GM23338 (cell line): ENCODE results near the gene CCDC197. TPM values are rescaled to one million over a fixed set of nuclear protein-coding genes. Genes with fewer than 3 reads are reported as not detected.

ENCODE experiments used
- ATAC-seq: fragments of 200-7000 bp; cut with Tn5 transposase; 3 replicates; pipeline ENCODE4 v1.9.1; 2020
- DNase-seq: peaks from one replicate; pipeline ENCODE4 v3.0.0-alpha.2; 2015; ENCODE audit warnings: low spot score
- H2AFZ ChIP-seq: fragments of 200-600 bp; sonication (generic); 2 replicates; pipeline ENCODE4 v1.8.0; 2016; ENCODE audit warnings: antibody characterized with exemption, mild to moderate bottlenecking, moderate library complexity
- H3F3A ChIP-seq: fragments of 200-600 bp; sonication (generic); replicated peaks from 2 replicates; pipeline ENCODE4 v1.8.0; 2017; ENCODE audit warnings: antibody characterized with exemption, mixed run types, low read depth
- H3K27ac ChIP-seq: fragments of 200-600 bp; sonication (generic); 2 replicates; pipeline ENCODE4 v1.6.1; 2016; ENCODE audit warnings: low read depth
- H3K27me3 ChIP-seq: fragments of 200-600 bp; sonication (generic); 2 replicates; pipeline ENCODE4 v1.8.0; 2016; ENCODE audit warnings: mild to moderate bottlenecking, mixed run types, moderate library complexity; ENCODE audit not compliant: insufficient read depth
- H3K36me3 ChIP-seq: fragments of 200-600 bp; sonication (generic); 2 replicates; pipeline ENCODE4 v1.8.0; 2016; ENCODE audit warnings: mild to moderate bottlenecking; ENCODE audit not compliant: insufficient read depth
- H3K4me1 ChIP-seq: fragments of 200-600 bp; sonication (generic); 2 replicates; pipeline ENCODE4 v1.8.0; 2016; ENCODE audit warnings: mild to moderate bottlenecking, moderate library complexity; ENCODE audit not compliant: insufficient read depth
- H3K4me2 ChIP-seq: fragments of 200-600 bp; sonication (generic); 2 replicates; pipeline ENCODE4 v1.7.1; 2017; ENCODE audit warnings: mixed run types
- H3K4me3 ChIP-seq: fragments of 200-600 bp; sonication (generic); 2 replicates; pipeline ENCODE4 v1.6.1; 2016; ENCODE audit warnings: mixed run types
- H3K79me2 ChIP-seq: fragments of 200-600 bp; sonication (generic); replicated peaks from 2 replicates; pipeline ENCODE4 v1.8.0; 2017; ENCODE audit warnings: mild to moderate bottlenecking; ENCODE audit not compliant: insufficient read depth
- H3K9me2 ChIP-seq: fragments of 200-600 bp; sonication (generic); 2 replicates; pipeline ENCODE4 v1.8.0; 2017; ENCODE audit not compliant: insufficient read depth
- H4K20me1 ChIP-seq: fragments of 200-600 bp; sonication (generic); replicated peaks from 2 replicates; pipeline ENCODE4 v1.8.0; 2017; ENCODE audit warnings: mild to moderate bottlenecking; ENCODE audit not compliant: insufficient read depth
- H3K27ac Mint-ChIP-seq: 2 replicates; pipeline ENCODE4 v1.8.0; 2020; ENCODE audit warnings: inconsistent platforms, mild to moderate bottlenecking, moderate library complexity, mixed read lengths
- H3K27me3 Mint-ChIP-seq: 3 replicates; pipeline ENCODE4 v1.8.0; 2022; ENCODE audit warnings: low read depth, mild to moderate bottlenecking, moderate library complexity, mixed read lengths, inconsistent platforms; ENCODE audit not compliant: insufficient read depth, poor library complexity
- H3K36me3 Mint-ChIP-seq: 3 replicates; pipeline ENCODE4 v1.8.0; 2021; ENCODE audit warnings: low read depth, mild to moderate bottlenecking, inconsistent platforms, moderate library complexity, mixed read lengths
- H3K4me1 Mint-ChIP-seq: 3 replicates; pipeline ENCODE4 v1.8.0; 2020; ENCODE audit warnings: mild to moderate bottlenecking, inconsistent platforms, mixed read lengths
- H3K4me3 Mint-ChIP-seq: 3 replicates; pipeline ENCODE4 v1.8.0; 2021; ENCODE audit warnings: moderate library complexity, mild to moderate bottlenecking, inconsistent platforms, mixed read lengths
- H3K9me3 Mint-ChIP-seq: 3 replicates; pipeline ENCODE4 v1.8.0; 2020; ENCODE audit warnings: moderate library complexity, mild to moderate bottlenecking, inconsistent platforms, mixed read lengths
- CREB1 ChIP-seq: fragments of 250-450 bp; sonication (Bioruptor Pico); IDR thresholded peaks from 2 replicates; pipeline ENCODE4 v1.5.0; 2020; ENCODE audit warnings: low read depth, mild to moderate bottlenecking, moderate library complexity
- EZH2 ChIP-seq: fragments of 200-600 bp; sonication (generic); IDR thresholded peaks from one replicate; pipeline ENCODE4 v1.8.0; 2017; ENCODE audit warnings: antibody characterized with exemption, mild to moderate bottlenecking, low read depth; ENCODE audit not compliant: unreplicated experiment
- EZH2phosphoT487 ChIP-seq: fragments of 200-600 bp; sonication (generic); IDR thresholded peaks from one replicate; pipeline ENCODE4 v1.8.1; 2018; ENCODE audit warnings: antibody characterized with exemption; ENCODE audit not compliant: unreplicated experiment
- NANOG ChIP-seq: IDR thresholded peaks from 2 replicates; pipeline ENCODE4 v1.6.1; 2016; ENCODE audit warnings: antibody characterized with exemption, borderline replicate concordance
- POLR2AphosphoS5 ChIP-seq: IDR thresholded peaks from 2 replicates; pipeline ENCODE4 v1.6.1; 2016; ENCODE audit warnings: antibody characterized with exemption, low read depth
- REST ChIP-seq: IDR thresholded peaks from one replicate; pipeline ENCODE4 v1.6.1; 2018; ENCODE audit warnings: antibody characterized with exemption; ENCODE audit not compliant: unreplicated experiment
- STAT1 ChIP-seq: IDR thresholded peaks from one replicate; pipeline ENCODE4 v1.6.1; 2016; ENCODE audit warnings: antibody characterized with exemption; ENCODE audit not compliant: unreplicated experiment
- ZNF114 ChIP-seq: fragments of 250-450 bp; sonication (Bioruptor Pico); IDR thresholded peaks from 2 replicates; pipeline ENCODE4 v1.5.0; 2020; ENCODE audit warnings: mild to moderate bottlenecking, moderate library complexity
- ZNF331 ChIP-seq: fragments of 250-450 bp; sonication (Bioruptor Pico); IDR thresholded peaks from 2 replicates; pipeline ENCODE4 v1.5.0; 2020; ENCODE audit warnings: low read depth, mild to moderate bottlenecking, moderate library complexity
- polyA plus RNA-seq: library from polyadenylated mRNA; unstranded; fragments of >200 nt; fragmentation: Nextera tagmentation; extraction: Ambion mirVana; gene quantifications from 2 replicates; pipeline ENCODE4 v1.2.1, GENCODE V29; 2016
- total RNA-seq: library from RNA; depleted of rRNA; stranded (reverse); fragments of >200 nt; shearing (Covaris generic); gene quantifications from 2 replicates; pipeline ENCODE4 v1.2.3, GENCODE V29; 2014
- TF ChIP-seq, protein P1 (sequence below), 2 experiments: fragments of 200-600 bp in 1 of 2; sonication (generic) in 1 of 2; conservative IDR thresholded peaks; 2 replicates each; pipeline versions ENCODE4 v1.5.1 to v1.6.1; 2016 to 2017; ENCODE audit warnings: antibody characterized with exemption in 2 of 2, low read depth in 2 of 2, mild to moderate bottlenecking in 2 of 2, moderate library complexity in 1 of 2

CCDC197 gene
- total and polyA plus RNA-seq, 2 experiments from 2014 or later: not detected

- Histone ChIP-seq H3K79me2 (no peaks in the 10 kb centered on the region), H3K9me2 (no peaks in the 10 kb centered on the region), H3K4me2 (no peak overlapping the region), H3K4me1 (no peaks in the 10 kb centered on the region), H3K36me3 (no peaks in the 10 kb centered on the region), H3K27ac (no peak overlapping the region), H3K27me3 (no peaks in the 10 kb centered on the region), H3K4me3 (no peak overlapping the region), H2AFZ (peak overlapping the region; percentile 89), H3F3A (no peaks in the 10 kb centered on the region), H4K20me1 (no peaks in the 10 kb centered on the region)
- DNase-seq: no peak
- Mint-ChIP-seq H3K27me3 (peaks cover 7% of the 10 kb centered on the region), H3K27ac (peak overlapping the region; percentile 32; the same call in 1 of the 2 replicates), H3K36me3 (no peaks in the 10 kb centered on the region), H3K9me3 (no peaks in the 10 kb centered on the region; the same call in 2 of the 3 replicates), H3K4me1 (peaks cover 27% of the 10 kb centered on the region), H3K4me3 (no peak overlapping the region)
- no peak for ATAC-seq
- TF ChIP-seq ZNF114 (CRISPR knock-in tag) (no peak), EZH2 (no peak), CREB1 (CRISPR knock-in tag) (no peak), STAT1 (no peak), NANOG (no peak), REST (no peak), POLR2AphosphoS5 (no peak), EZH2phosphoT487 (no peak)
- TF ChIP-seq, protein P1, sequence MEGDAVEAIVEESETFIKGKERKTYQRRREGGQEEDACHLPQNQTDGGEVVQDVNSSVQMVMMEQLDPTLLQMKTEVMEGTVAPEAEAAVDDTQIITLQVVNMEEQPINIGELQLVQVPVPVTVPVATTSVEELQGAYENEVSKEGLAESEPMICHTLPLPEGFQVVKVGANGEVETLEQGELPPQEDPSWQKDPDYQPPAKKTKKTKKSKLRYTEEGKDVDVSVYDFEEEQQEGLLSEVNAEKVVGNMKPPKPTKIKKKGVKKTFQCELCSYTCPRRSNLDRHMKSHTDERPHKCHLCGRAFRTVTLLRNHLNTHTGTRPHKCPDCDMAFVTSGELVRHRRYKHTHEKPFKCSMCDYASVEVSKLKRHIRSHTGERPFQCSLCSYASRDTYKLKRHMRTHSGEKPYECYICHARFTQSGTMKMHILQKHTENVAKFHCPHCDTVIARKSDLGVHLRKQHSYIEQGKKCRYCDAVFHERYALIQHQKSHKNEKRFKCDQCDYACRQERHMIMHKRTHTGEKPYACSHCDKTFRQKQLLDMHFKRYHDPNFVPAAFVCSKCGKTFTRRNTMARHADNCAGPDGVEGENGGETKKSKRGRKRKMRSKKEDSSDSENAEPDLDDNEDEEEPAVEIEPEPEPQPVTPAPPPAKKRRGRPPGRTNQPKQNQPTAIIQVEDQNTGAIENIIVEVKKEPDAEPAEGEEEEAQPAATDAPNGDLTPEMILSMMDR (conservative IDR thresholded peaks at IDR 0.05; ENCODE audit: low read depth in 2 of 2): no peak
Measured at GRCh38 chr14:94022532-94023411, 25.7 kb downstream of the CCDC197 start.

DNA sequence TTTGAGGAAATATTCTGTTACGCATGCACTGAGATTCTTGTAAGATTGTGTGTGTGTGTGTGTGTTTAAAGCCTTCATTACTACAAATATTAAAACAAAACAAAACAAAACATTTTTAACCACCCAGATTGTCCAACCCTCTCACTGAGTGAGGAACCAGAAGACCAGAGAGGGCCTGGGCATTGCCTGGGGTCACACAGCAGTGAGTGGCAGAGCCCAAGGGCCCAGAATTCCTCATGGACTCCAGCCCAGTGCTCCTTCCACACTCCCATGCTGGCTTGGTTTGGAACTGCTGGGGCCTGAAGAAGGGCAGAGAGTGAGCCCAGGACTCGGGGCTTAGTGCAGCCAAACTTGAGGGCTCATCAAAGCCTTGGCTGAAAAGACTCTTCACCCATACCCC is 27.4 kb downstream of the CCDC197 start:
- Histone ChIP-seq H3K4me1 (no peaks in the 10 kb centered on the region), H4K20me1 (no peaks in the 10 kb centered on the region), H3K36me3 (no peaks in the 10 kb centered on the region), H3K4me3 (no peak overlapping the region), H3F3A (no peaks in the 10 kb centered on the region), H3K79me2 (no peaks in the 10 kb centered on the region), H2AFZ (no peak overlapping the region), H3K9me2 (no peaks in the 10 kb centered on the region), H3K27me3 (no peaks in the 10 kb centered on the region), H3K4me2 (no peak overlapping the region), H3K27ac (no peak overlapping the region)
- no peak for DNase-seq
- no peaks in the 10 kb centered on the region for H3K36me3 Mint-ChIP-seq
- H3K9me3 Mint-ChIP-seq: no peaks in the 10 kb centered on the region; the same call in 2 of the 3 replicates
- H3K4me3 Mint-ChIP-seq: no peak overlapping the region
- peaks cover 29% of the 10 kb centered on the region for H3K4me1 Mint-ChIP-seq
- no peak for ATAC-seq
- H3K27me3 Mint-ChIP-seq: peaks cover 7% of the 10 kb centered on the region
- H3K27ac Mint-ChIP-seq: no peak overlapping the region
- TF ChIP-seq, protein P1 (conservative IDR thresholded peaks at IDR 0.05; ENCODE audit: low read depth in 2 of 2): no peak
- no peak for TF ChIP-seq POLR2AphosphoS5
- TF ChIP-seq STAT1: no peak
- no peak for TF ChIP-seq REST
- no peak for TF ChIP-seq CREB1 (CRISPR knock-in tag)
- no peak for TF ChIP-seq ZNF114 (CRISPR knock-in tag)
- no peak for TF ChIP-seq ZNF331
